HG03196 (cell line): Measurements from ENCODE around the gene OR6Y1.

Experiments used
- ATAC-seq: cut with Tn5 transposase; IDR thresholded peaks from one replicate; pipeline ENCODE4 v1.9.1; 2021; ENCODE audit not compliant: unreplicated experiment

The OR6Y1 gene, protein sequence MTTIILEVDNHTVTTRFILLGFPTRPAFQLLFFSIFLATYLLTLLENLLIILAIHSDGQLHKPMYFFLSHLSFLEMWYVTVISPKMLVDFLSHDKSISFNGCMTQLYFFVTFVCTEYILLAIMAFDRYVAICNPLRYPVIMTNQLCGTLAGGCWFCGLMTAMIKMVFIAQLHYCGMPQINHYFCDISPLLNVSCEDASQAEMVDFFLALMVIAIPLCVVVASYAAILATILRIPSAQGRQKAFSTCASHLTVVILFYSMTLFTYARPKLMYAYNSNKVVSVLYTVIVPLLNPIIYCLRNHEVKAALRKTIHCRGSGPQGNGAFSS

DNA sequence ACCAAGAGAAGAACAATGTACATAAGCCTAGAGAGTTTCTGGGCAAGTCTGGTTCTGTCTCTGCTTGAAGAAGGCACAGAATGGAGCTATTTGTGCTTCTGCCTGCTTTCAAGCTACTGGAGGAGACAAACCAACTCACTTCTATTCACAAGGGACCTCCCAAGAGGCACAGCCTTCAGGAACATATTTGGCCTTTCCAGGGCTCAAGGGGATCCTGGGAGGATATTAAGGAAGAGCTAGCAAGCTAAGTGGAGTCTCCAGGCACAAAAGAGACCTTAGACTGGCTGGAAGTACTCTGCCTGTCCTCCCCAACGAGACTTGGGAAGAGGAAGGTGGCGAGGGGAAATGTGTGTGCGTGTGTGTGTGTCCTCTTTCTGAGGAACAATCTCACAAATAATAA, at the start of gene OR6Y1:
Gene OR6Y1 (minus strand): TSS at position 54 of the 400 bp plus-strand sequence. CDS start 6,300 bp downstream, outside the sequence.
- no peak for ATAC-seq

DNA sequence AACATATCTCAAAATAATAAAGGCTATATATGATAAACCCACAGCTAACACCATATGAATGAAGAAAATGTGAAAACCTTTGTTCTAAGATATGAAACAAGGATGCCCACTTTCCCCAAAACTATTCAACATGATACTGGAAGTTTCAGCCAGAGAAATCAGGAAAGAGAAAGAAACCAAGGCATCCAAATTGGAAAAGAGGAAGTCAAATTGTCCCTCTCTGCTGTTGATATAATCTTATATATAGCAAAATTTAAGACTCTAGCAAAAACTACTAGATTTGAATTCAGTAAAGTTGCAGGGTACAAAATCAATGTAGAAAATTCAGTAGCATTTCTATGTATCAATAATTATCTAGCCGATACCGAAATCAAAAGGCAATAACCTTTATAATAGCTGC, 46.5 kb upstream of the OR6Y1 start:
- no peak for ATAC-seq

DNA sequence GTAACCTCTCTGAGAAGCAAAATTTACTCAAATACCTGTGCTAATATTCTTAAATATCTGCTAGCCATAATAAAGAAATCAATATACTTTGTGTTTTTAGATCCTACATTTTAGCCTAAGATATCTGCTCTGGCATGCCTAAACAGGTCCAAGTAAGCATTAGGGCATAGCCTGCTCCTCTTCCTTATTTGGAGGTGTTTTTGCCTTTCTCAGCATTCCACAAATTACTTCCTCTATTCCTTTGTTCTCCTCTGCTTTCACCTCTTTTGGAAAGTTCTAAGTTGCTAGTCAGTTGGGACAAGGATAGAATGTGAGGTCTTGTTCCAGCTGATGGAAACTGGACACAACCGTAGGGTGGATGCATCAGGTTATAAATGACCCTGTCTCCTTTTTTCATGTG, 32.7 kb upstream of the OR6Y1 start:
- no peak for ATAC-seq

DNA sequence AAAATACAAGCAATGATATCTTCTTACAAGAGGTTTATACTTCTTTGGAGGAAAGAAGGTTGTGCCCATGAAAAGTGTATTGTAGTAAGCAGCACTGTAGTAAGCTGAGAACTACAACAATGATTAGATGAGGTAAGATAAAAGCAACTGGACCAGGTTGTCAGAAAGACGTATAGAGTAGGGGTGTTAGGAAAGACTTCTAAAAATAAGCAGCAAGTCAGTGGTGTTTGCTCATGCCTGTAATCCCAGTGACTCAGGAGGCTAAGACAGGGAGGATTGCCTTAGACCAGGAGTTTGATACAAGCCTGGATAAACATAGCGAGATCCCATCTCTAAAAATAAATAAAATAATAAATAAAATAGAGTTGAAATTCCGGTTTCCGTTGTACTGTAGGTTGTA, 29.8 kb upstream of the OR6Y1 start:
- ATAC-seq = no peak

DNA sequence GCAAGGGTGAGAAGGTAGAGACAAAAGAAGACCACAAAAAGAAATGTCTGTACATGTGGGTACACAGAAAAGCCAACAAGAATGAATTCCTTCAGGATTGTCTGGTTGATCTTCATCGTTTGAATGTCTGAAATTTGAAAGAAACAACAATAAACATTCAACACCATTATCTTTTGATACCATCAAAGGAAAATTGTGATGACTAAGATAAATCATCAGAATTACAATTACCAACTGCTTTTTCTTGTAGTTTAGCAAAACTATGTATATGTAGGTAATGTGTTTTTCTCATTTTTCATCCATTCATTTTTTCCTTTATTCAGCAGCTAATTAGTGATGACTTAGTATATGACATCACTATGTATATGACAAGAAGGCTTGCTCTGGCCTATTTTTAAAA, 25.5 kb upstream of the OR6Y1 start, which contains the start of gene OR10X1:
Gene OR10X1 (minus strand): TSS at position 167 of the 400 bp plus-strand sequence. CDS start 0 bp downstream, at position 167.
- ATAC-seq = no peak

DNA sequence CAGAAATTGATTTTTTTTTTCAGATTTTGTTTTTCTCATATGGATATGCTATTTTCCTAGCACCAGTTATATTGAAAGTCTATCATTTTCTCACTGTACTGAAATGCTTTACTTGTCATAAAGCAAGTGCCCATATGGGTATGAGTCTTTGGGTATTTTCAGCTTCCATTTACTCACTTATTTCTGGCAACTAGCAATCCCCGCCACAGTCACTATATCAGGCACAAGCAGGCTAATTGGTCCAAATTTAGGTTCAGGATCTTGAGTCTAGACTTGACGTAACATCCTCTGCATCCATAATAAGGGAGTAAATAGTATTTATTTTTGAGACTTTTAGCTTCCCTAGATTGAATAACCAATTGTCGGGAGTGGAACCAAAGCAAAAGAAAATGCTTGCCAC, 23.4 kb upstream of the OR6Y1 start:
- ATAC-seq = no peak

DNA sequence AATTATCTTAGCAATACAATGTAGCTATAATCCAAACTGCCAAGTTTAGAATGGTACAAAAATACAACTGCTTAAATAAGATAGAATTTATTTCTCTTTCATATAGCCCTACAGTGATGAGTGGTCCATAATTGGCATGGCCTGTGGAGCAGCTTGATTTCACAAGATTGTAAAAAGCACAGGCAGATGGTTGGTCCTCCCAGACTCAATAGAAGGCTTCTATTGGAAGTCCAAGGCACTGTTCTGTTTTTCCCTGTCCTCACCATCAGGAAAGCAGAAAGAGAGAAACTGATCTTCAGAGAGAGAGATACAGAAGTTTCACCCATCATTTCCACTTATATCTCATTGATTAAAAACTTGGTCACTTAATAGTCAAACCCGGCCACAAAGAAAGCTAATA, 18.0 kb upstream of the OR6Y1 start:
- no peak for ATAC-seq

DNA sequence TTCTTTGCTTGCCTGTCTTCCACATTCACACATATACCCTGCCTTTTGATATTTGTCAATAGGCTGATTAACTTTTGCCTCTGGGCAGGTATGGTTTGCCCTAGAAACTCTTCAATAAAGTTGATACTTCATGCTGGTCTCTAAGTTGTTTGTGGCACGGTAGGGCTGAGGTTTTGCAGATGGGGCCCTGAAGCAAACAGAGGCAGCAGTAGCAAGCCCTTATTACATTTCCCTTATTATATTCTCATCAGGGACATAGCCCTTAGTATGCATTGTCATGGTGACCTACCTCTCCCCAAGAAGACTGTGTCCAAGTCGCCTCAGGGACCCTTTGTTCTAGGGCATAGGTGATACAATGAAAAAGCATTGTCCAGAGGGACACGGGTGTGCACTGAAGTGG, 16.3 kb upstream of the OR6Y1 start, which contains the start of gene OR6P1:
Gene OR6P1 (minus strand): TSS at position 101 of the 400 bp plus-strand sequence. CDS start 6,976 bp downstream, outside the sequence.
- no peak for ATAC-seq

DNA sequence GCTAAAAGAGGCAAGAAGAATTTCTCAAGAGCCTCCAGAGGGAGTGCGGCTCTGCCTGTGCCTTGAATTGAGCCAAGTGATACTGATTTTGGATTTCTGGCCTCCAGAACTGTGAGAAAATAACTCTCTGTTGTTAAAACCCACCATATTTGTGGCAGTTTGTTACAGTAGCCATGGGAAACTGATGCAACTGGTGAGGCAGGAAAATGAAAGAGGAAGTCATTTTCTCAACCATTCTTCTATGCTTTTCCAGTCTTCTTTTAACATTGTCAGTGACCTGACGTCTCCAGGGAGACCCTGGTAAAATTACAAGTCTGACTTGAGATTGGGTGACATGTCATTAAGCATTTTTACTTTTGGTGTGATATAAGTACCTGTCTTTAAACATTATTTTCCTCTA, 10.4 kb upstream of the OR6Y1 start:
- no peak for ATAC-seq

DNA sequence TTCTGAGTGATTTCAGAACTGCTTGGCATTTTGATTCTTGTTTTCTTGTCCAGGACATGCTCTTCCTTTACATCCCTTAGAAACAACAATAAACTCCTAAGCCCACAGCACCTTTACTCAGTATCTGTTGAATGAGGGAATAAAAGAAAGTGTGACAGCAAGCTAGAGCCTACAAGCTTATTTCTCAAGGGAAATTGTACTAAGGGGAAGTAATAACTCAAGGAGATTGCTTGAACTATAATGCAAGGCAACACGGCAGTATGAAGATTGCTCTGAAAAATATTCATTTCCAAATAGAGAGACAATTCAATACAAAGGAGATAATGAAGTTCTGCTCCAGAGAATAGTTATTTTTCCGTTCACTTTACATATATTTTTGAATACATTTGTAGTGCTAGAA, 9.6 kb upstream of the OR6Y1 start:
- no peak for ATAC-seq

DNA sequence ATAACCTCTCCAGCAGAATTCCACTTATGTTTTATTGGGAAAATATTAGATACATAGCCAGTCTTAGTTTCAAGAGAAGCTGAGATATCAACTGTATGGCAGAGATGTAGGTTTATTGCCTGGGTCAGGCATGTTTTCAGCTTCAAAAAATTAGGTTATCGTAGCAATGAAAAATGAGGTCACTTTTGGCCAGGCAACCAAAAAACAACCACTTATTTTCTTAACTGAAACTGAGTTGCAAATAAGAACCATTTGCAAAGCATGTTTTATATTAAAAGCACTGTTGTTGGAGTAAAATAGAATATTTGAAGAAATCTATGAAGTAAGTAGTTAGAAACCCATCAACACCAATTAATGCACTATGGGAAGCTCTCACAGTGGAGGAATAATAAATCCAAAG, 5.5 kb upstream of the OR6Y1 start:
- no peak for ATAC-seq

DNA sequence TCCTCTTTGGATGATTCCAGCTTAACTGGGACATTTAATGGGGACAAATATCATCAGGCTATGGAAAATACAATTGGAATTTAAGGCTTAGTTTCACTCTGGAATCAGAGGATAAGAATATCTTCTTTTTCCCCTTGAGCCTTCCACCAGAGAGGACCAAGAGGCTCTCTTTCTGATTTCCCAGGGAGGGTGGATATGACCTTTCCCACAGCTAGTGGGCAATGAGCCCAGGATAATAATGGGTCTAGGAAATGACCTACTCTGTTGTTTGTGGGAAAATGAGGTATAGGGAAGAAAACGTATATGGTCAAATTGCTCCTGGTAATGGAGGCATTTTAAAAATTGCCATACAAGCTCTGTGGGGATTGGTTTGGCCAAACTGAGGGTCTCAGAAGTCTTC, 1.9 kb downstream of the OR6Y1 start:
- ATAC-seq = no peak

DNA sequence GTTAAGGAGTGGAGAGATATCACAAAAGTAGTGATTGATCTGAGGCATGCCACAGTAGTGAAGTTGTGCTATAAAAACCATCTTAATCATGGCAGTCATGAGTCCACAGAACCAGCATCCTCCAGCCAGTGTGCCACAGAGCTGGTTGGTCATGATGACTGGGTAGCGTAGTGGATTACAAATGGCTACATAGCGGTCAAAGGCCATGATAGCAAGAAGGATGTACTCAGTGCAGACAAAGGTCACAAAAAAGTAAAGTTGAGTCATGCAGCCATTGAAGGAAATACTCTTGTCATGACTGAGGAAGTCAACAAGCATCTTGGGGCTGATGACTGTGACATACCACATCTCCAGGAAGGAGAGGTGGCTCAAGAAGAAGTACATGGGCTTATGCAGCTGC, 6.7 kb downstream of the OR6Y1 start:
- ATAC-seq = no peak

DNA sequence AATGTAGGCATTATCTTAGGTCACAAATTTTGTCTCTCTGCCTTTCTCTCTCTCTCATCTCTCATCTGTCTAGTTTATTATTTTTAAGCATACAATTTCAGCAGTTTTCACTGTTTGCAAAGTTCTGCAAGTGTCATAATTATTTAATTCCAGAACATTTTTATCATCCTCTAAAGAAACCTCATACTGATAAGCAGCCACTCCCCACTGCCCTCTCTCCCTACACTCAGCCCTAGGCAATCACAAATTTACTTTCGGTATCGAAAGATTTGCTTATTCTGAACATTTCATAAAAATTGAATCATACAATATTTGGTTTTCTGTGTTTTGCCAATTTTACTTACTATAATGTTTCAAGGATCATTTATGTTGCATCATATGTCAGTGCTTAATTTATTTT, 16.6 kb downstream of the OR6Y1 start:
- ATAC-seq = no peak

DNA sequence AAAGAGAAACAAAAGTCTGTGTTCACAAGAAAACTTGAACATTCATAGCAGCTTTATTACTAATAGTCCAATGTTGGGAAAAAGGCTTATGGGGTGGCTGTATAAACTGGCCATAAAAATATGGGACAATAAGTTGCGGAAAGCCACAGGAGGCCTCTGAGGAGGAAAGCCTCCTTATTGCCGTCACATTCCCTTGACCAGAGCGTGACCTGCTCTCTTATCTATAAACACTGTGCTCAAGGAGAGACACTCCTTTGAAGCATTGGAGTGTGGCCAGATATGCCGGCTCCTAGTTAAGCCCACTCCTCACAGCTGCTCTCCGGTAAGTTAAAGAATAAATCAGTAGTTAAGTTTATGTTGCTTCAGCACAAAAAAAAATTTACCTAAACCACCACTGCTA, 19.7 kb downstream of the OR6Y1 start:
- no peak for ATAC-seq

DNA sequence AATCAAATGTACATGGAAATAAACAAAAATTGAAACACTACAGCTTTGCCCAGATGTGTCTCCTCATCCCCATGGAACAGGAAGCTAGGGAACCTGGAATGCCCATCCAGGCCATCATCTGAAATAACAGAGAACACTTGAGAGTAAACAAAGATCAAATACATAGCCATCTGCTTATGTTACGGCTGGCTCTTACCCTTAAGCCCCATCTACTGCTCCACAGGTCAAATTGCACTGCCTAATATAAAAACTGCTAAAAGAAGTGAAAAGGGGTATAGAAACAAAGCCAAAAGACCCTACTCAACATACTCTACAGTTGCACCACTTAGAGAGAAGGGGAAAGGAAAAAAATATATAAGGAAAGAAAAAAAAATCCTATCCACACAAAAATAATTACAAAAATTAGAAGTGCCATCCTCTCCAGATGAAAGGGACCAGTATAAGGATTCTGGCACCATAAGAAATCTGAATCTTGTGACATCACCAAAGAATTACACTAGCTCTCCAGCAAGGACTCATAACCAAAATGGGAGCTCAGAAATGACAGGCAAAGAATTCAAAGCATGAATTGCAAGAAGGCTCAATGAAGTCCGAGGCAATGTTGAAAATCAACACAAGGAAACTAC, 26.9 kb downstream of the OR6Y1 start:
- no peak for ATAC-seq

DNA sequence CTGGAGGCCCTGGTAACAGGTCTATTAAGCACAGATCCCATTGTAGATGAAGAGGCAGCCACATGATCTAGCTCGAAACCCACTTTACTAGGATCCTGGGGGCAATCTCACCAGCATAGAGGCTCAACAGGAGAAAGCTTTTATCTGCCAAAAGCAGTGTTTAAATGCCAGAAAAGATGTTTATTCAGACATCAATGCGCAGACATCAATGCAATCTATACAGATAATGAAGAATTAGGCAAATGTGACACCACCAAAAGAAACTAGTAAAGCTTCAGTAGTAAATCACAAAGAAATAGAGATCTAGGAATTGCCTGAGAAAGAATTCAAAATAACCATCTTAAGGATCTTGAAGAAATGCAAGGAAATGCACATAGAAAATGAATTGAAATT, 32.5 kb downstream of the OR6Y1 start:
- no peak for ATAC-seq

DNA sequence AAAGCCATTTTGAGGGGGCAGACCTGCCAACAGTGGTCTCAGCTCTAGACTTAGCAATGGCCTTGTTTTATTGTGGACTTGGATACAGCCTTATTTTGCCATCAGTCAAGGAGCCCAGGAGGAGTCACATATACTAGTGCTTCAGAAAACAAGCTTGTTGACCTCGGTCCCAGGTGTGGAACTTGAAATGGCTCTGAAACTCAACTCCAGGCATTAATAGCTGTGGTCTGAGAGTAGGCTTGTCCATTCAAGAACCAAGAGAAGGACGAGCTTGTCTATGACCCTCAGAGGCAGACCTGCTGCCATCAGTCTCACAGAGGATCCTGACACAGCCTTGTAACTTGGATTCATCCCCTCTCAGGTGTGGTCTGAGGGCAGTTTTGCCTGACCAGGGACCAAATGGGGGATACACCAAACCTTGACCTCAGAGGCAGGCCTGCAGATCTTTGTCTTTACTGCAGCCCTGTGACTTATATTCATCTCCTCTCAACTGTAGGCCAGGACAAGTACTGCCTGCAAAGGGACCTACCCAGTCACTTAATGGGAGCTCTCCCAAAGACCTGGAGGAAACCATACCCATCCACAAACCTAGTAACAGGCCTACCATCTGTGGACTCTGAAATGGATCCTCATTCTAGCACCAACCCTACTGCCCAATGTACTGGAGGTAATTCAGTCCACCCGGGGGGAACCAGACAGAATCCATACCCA, 33.1 kb downstream of the OR6Y1 start:
- no peak for ATAC-seq

DNA sequence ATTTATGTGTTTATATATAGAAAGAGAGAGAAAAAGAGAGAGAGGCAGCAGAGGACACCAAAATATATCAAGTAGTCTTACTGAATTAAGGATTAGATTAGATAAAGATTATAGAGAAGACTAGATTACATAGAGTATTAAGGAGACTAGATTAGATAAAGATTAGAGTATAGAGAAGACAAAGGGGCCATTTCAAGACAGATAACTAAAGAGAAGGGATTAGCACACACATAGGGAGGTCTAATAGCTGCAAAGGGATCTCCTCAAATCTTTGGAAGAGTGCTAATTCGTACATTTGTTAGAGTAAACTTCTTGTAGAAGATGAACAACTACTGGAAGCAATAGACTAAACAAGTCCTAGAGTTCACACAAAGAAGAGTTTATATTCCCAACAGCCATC, 34.2 kb downstream of the OR6Y1 start:
- ATAC-seq = no peak

DNA sequence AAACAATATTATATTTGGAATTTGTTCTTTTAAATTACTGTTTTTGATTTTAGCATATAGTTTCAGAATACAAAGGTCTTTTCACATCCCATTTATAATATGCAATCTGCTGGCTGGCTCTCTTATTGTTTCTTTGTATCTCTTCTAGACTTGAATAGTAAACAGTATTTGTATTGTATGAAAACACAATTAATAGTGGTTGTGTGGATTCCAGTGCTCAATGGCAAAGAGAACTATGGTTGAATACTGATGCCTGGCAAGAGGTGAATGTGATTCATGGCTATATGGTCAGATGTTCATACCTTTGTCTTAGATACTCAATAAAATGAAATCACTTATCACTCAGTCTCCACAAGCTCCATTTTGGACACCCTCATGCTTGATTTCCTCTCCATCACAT, 37.2 kb downstream of the OR6Y1 start:
- ATAC-seq = no peak

DNA sequence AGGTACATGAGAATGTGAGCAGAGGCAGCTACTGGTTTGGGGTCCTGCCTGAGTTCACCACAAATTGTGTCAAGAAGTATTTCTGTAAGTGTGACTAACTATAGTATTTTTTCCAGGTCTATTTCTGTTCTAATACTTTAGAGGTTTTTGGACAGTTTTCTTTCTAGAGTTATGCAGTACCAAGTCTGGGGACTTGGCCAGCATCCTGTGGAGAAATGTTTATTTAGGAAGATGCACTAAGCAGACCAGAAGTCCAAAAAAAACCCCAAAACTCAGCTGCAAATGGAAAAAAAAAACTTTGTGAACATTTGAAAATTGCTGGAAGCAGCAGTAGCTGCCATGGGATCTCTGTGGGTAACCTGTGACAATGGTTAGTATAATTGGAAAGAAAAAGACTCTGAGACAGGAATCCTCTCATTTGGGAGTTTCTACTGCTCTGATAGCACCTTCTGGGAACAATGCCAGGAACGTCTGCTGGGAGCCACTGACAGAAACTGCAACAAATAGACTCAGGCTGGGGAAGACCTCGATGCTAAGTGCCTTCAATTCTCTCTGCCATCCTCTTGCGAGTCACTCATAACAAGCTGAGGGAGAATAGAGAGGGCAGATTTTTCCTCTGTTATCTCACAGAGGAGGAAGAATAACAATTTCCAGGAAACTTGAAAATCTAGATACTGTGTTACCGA, 44.6 kb downstream of the OR6Y1 start:
- ATAC-seq = no peak
